Heart left ventricle (tissue), 16 donors: ENCODE results near the gene COG2. TPM values are rescaled to one million over a fixed set of nuclear protein-coding genes. Genes with fewer than 3 reads are reported as not detected.

ENCODE experiments used
- ATAC-seq, 4 donors: fragments of 200-7000 bp; cut with Tn5 transposase; one replicate each; pipeline ENCODE4 v1.9.1; 2020 to 2022; ENCODE audit warnings: moderate library complexity in 4 of 4, mild to moderate bottlenecking in 3 of 4, moderate number of reproducible peaks in 1 of 4
- DNase-seq, 5 donors: peaks; one replicate each; pipeline ENCODE4 v3.0.0-alpha.2; 2020
- H3K27ac ChIP-seq, 12 donors: fragments of 200-600 bp; sonication (generic) in 4 of 12; one replicate each; pipeline versions ENCODE4 v1.5.0 to v1.8.0; 2016 to 2022; ENCODE audit warnings: mild to moderate bottlenecking in 2 of 12
- H3K27me3 ChIP-seq, 9 donors: fragments of 200-600 bp; sonication (generic) in 2 of 9; one replicate each; pipeline versions ENCODE4 v1.5.1 to v1.8.0; 2016 to 2022; ENCODE audit warnings: mild to moderate bottlenecking in 3 of 9
- H3K36me3 ChIP-seq, 9 donors: fragments of 200-600 bp; sonication (generic) in 2 of 9; one replicate each; pipeline versions ENCODE4 v1.5.0 to v1.8.0; 2018 to 2022; ENCODE audit warnings: mild to moderate bottlenecking in 2 of 9
- H3K4me1 ChIP-seq, 12 donors: fragments of 200-600 bp; sonication (generic) in 4 of 12; one replicate each; pipeline versions ENCODE4 v1.5.0 to v1.8.0; 2016 to 2022; ENCODE audit warnings: mild to moderate bottlenecking in 3 of 12
- H3K4me3 ChIP-seq, 12 donors: fragments of 200-600 bp; sonication (generic) in 4 of 12; one replicate each; pipeline versions ENCODE4 v1.5.0 to v1.8.0; 2017 to 2022; ENCODE audit warnings: mild to moderate bottlenecking in 9 of 12, moderate library complexity in 4 of 12
- H3K9me3 ChIP-seq, 12 donors: fragments of 200-600 bp; sonication (generic) in 4 of 12; one replicate each; pipeline versions ENCODE4 v1.5.0 to v1.8.0; 2016 to 2022; ENCODE audit warnings: mild to moderate bottlenecking in 1 of 12
- POLR2A ChIP-seq, 2 donors: fragments of 450-650 bp; IDR thresholded peaks; one replicate each; pipeline ENCODE4 v1.6.1; 2017; ENCODE audit warnings: antibody characterized with exemption in 2 of 2, mild to moderate bottlenecking in 2 of 2, moderate library complexity in 2 of 2
- WGBS, 4 donors: extraction: QIAGEN DNeasy Blood & Tissue Kit in 2 of 4; methylation state at CpG; one replicate each; pipeline versions ENCODE4 v1.1.5 to v1.1.7; 2013 to 2018; 5-methylcytosine and 5-hydroxymethylcytosine counted together
- intact Hi-C, 10 donors: fragments of 100-400 bp; cut with DNase I; formaldehyde crosslinking; loops; one replicate each; pipeline versions ENCODE4 v1.11.1 to v1.14.2; 2022
- polyA plus RNA-seq, 2 donors: library from polyadenylated mRNA; stranded (reverse); fragments of 200-250 nt; gene quantifications; one replicate each; pipeline ENCODE4 v1.2.3, GENCODE V29; 2013
- total RNA-seq, 9 donors: library from RNA; depleted of rRNA in 2 of 9; stranded (reverse); fragments of >200 nt in 2 of 9; fragmentation: NEBNext Ultra II Directional in 3 of 9; extraction: Animal tissue kit (Norgen Biotek cat#: 25700) in 3 of 9; gene quantifications; one replicate each; pipeline versions ENCODE4 v1.1.0 to v1.2.4, GENCODE V29; 2016 to 2023
- TF ChIP-seq, protein P1 (sequence below), 12 donors: fragments of 200-600 bp; sonication (generic) in 4 of 12; IDR thresholded peaks; one replicate each; pipeline versions ENCODE4 v1.5.0 to v1.8.0; 2018 to 2022; ENCODE audit warnings: antibody characterized with exemption in 12 of 12, mild to moderate bottlenecking in 5 of 12
- donor health status: ischemic (EF 13 %, LVEDD 7.1; RV severe dilation, severe dysfunction).
- donor health status: healthy with polysubstance abuse.
- donor health status: DM: no; HTN: yes; CAD: no.
- donor health status: DM: no; HTN: no; CAD: no.
- donor health status: ischemic (EF 25% LVEDD 6.9; RV normal size, moderate dysfunction).
- donor health status: ischemic (EF 25% LVEDD 5.7; RV mildly dilated, moderate dysfunction).
- donor health status: healthy.
- donor health status: DM: yes; HTN: yes; CAD: no.
- donor health status: ischemic (EF 35%, LVEDD 5.7; RV mildly dilated, moderate dysfunction).
- donor health status: nonischemic (EF 11% LVEDD 7.7; RV severe dilation, severe dysfunction).
- donor health status: DM: yes; HTN: yes; CAD: no.
- donor health status: PGD.
- donor health status: ischemic (EF 29% LVEDD 5.4; RV normal size, mild dysfunction).
- donor health status: nonischemic (EF 23%, LVEDD 6.1; RV moderate dilation, normal function).

COG2 gene
- total and polyA plus RNA-seq, 11 donors, result 9.2 to 31.4 (median 25.1) TPM

DNA sequence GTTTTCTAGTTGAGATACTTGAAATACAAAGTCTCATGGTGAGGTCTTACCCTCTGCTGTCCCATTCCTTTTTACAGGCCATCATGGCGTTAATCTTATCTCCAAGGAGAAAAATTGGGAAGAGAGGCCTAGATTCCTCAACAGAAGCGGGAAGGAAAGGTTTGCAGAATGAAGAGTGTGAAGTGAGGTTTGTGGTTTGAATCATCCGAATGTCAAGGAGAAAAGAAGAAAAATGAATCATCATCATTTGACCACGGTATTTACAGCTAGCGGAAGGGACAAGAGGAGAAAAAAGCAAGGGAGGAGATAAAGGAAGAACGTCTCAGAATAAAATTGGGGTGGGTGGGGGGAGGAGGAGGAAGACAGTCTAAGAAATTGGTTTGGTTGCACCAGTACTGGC is 935 bp upstream of the COG2 start:
- ATAC-seq, result no peak
- no peak for TF ChIP-seq POLR2A (IDR thresholded peaks at IDR 0.05)
- TF ChIP-seq, protein P1, sequence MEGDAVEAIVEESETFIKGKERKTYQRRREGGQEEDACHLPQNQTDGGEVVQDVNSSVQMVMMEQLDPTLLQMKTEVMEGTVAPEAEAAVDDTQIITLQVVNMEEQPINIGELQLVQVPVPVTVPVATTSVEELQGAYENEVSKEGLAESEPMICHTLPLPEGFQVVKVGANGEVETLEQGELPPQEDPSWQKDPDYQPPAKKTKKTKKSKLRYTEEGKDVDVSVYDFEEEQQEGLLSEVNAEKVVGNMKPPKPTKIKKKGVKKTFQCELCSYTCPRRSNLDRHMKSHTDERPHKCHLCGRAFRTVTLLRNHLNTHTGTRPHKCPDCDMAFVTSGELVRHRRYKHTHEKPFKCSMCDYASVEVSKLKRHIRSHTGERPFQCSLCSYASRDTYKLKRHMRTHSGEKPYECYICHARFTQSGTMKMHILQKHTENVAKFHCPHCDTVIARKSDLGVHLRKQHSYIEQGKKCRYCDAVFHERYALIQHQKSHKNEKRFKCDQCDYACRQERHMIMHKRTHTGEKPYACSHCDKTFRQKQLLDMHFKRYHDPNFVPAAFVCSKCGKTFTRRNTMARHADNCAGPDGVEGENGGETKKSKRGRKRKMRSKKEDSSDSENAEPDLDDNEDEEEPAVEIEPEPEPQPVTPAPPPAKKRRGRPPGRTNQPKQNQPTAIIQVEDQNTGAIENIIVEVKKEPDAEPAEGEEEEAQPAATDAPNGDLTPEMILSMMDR (IDR thresholded peaks at IDR 0.05), result no peak
- DNase-seq, result no peak
- intact Hi-C loops, result loop anchor here in 7 of 10 donors (5.0 kb wide), 3 partner anchors 41 to 131 kb away; no protein-coding TSS in a partner anchor
- H3K4me1 ChIP-seq, result peaks cover 10 to 45% (median 26%) of the 10 kb centered on the region in 12 donors
- H3K4me3 ChIP-seq, result no peak overlapping the region
- H3K27ac ChIP-seq, result no peak overlapping the region
- H3K9me3 ChIP-seq, result no peaks in the 10 kb centered on the region
- 74 to 85% (median 81%) methylated on average over 6 of the region's 6 CpGs for WGBS, 4 donors
- no peaks in the 10 kb centered on the region for H3K27me3 ChIP-seq
- H3K36me3 ChIP-seq, result peaks cover 0 to 6% (median 0%) of the 10 kb centered on the region in 9 donors

DNA sequence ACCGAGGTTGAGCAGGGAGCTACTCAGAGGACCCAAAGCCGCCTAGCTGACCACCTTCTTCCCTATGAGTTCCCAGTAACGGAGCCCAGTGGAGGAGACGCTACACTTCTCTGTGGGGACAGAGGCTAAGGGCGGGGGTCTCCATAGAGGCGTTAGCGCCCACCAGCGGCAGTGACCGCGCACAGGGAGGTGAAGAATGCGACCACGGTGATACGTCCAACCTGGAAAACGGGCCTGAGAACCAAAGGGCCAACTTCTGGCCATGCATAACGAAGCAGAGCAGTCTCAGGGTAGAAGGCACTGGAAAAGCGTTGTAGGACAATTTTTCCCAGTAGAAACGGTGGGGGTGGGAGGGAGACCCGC is 400 bp upstream of the COG2 start:
- 14 to 24% (median 20%) methylated on average over 17 to 18 of the region's 18 CpGs for WGBS, 4 donors
- H3K27me3 ChIP-seq, result no peaks in the 10 kb centered on the region
- peak overlapping the region in 11 of 12 donors; percentile 70 to 97 (median 94) for H3K4me3 ChIP-seq
- DNase-seq (peak in 4 of 5 donors; percentile 11 to 67 (median 30)), ATAC-seq (peak in 2 of 4 donors; percentile 2 to 4)
- peaks cover 0 to 12% (median 0%) of the 10 kb centered on the region in 9 donors for H3K36me3 ChIP-seq
- intact Hi-C loops, result loop anchor here in 8 of 10 donors (1.0 to 5.0 kb wide), 4 partner anchors 40 to 131 kb away; no protein-coding TSS in a partner anchor
- H3K27ac ChIP-seq, result no peak overlapping the region
- no peaks in the 10 kb centered on the region for H3K9me3 ChIP-seq
- no peak for TF ChIP-seq POLR2A (IDR thresholded peaks at IDR 0.05)
- TF ChIP-seq, protein P1 (IDR thresholded peaks at IDR 0.05), result no peak
- peaks cover 10 to 45% (median 27%) of the 10 kb centered on the region in 12 donors for H3K4me1 ChIP-seq

DNA sequence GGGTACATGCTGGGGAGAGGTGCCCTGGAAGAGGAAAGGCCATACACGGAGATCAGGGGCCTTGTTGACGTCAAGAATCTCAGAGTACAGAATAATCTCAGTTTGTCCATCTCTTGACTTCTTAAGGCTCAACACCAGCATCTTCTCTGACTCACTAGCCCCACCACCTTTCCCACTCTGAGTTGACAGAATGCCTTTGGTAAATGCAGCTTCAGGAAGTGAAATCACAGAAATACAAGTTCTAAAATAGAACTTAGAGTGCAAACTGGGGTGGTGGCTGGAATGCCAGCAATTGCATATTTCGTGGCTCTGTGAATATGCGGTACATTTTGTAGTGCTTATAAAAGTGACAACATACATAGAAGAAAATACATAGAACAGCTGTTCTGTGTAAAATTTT is 1.6 kb downstream of the COG2 start:
- TF ChIP-seq, protein P1 (IDR thresholded peaks at IDR 0.05), result no peak
- TF ChIP-seq POLR2A (IDR thresholded peaks at IDR 0.05), result no peak
- peak overlapping the region in 9 of 12 donors; percentile 70 to 97 (median 94) for H3K4me3 ChIP-seq
- 24 to 35% (median 32%) methylated on average over 4 of the region's 4 CpGs for WGBS, 4 donors
- peaks cover 0 to 12% (median 0%) of the 10 kb centered on the region in 9 donors for H3K36me3 ChIP-seq
- DNase-seq (no peak), ATAC-seq (no peak)
- H3K4me1 ChIP-seq, result peaks cover 10 to 59% (median 35%) of the 10 kb centered on the region in 12 donors
- H3K9me3 ChIP-seq, result no peaks in the 10 kb centered on the region
- no peaks in the 10 kb centered on the region for H3K27me3 ChIP-seq
- no peak overlapping the region for H3K27ac ChIP-seq
- intact Hi-C loops, result loop anchor here in 7 of 10 donors (5.0 kb wide), 3 partner anchors 38 to 128 kb away; no protein-coding TSS in a partner anchor

DNA sequence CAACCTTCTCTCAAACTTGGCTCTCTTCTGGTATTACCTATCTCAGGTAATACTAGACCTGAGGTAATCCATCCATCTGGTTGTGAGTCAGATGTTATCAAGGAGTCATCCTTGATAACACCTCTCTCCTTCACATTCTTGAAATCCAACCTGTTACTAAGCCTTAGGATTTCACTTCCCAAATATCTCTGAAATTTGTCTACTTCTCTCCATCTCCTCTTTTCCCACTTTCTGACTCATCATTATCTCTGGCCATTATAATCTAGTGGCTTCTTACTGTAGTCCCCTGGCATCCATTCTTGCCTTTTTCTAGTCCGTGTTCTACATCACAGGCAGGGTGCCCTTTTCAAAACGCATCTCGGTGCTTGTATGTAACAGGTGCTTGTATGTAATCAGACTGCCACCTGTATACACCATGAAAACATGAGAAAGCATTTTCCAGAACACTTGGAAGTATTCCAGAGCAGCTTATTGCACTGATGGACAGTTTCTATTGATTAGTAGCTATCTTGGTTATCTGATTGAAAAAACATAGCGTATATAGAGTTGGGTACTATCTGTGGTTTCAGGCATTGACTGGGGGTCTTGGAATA is 4.5 kb downstream of the COG2 start:
- H3K27me3 ChIP-seq, result no peaks in the 10 kb centered on the region
- WGBS, 4 donors, result 88 to 92% (median 89%) methylated on average over 4 of the region's 4 CpGs
- TF ChIP-seq, protein P1 (IDR thresholded peaks at IDR 0.05), result no peak
- intact Hi-C loops, result no loop called here
- H3K4me1 ChIP-seq, result peaks cover 10 to 50% (median 32%) of the 10 kb centered on the region in 12 donors
- ATAC-seq (no peak), DNase-seq (no peak)
- no peak overlapping the region for H3K27ac ChIP-seq
- peaks cover 0 to 12% (median 0%) of the 10 kb centered on the region in 9 donors for H3K36me3 ChIP-seq
- peaks cover 0 to 9% (median 0%) of the 10 kb centered on the region in 12 donors for H3K9me3 ChIP-seq
- no peak overlapping the region for H3K4me3 ChIP-seq
